ENCODE results near the gene CNIH1. TPM values are rescaled to one million over a fixed set of nuclear protein-coding genes. Genes with fewer than 3 reads are reported as not detected.

CNIH1 gene
- total RNA-seq = 100 to 1,000 TPM; 147 to 261 (median 201) TPM
- 100 to 1,000 TPM in 2 of 3 donors, 10 to 100 TPM in 1; 97.6 to 119 (median 104) TPM for polyA plus RNA-seq

- Histone ChIP-seq H3K4me1 (peaks cover 0 to 61% (median 31%) of the 10 kb centered on the region in 4 donors), H3K9me3 (no peaks in the 10 kb centered on the region), H3K27me3 (no peaks in the 10 kb centered on the region), H3K4me3 (peak within 1 kb of the TSS; percentile 49 to 84 (median 62)), H3K27ac (peak within 1 kb of the TSS; percentile 79 to 98 (median 94)), H3K36me3 (no peaks in the 10 kb centered on the region)
- intact Hi-C loops (cut with DNase I) = loop anchor here (1.0 to 5.0 kb wide), 2 partner anchors 44 to 47 kb away; partner anchors contain the start of genes CDKN3 and GMFB
- TF ChIP-seq POLR2AphosphoS5 (IDR thresholded peaks at IDR 0.05) (peak; percentile 22 to 80 (median 60)), EP300 (IDR thresholded peaks at IDR 0.05) (no peak), CTCF (IDR thresholded peaks at IDR 0.05) (peak; percentile 79 to 93 (median 86)), POLR2A (IDR thresholded peaks at IDR 0.05) (no peak)
- peak; percentile 95 for DNase-seq
- WGBS, 2 donors = 0% methylated on average over 100 of the region's 100 CpGs
Measured at GRCh38 chr14:54440873-54441868, at the start of gene CNIH1. Gene CNIH1 (minus strand): TSS chr14:54441374. CDS start chr14:54441327, 47 bp downstream.

GRCh38 chr14:54490445-54491175 is 49.4 kb upstream of the CNIH1 start:
- no peak for DNase-seq

GRCh38 chr14:54489731-54490444 is 48.7 kb upstream of the CNIH1 start:
- 76 to 94% methylated on average over 4 of the region's 4 CpGs for WGBS, 2 donors
- no peaks in the 10 kb centered on the region for H3K36me3 ChIP-seq
- no peaks in the 10 kb centered on the region for H3K9me3 ChIP-seq
- peaks cover 0 to 40% (median 32%) of the 10 kb centered on the region in 4 donors for H3K4me1 ChIP-seq
- DNase-seq = no peak
- intact Hi-C loops (cut with DNase I) = loop anchor here (1.0 kb wide), 1 partner anchor 19 kb away; the partner anchor contains the start of gene CGRRF1
- no peaks in the 10 kb centered on the region for H3K27me3 ChIP-seq
- peak overlapping the region in 3 of 4 donors; percentile 70 to 96 (median 91) for H3K4me3 ChIP-seq
- peak overlapping the region; percentile 92 to 96 (median 95) for H3K27ac ChIP-seq
- TF ChIP-seq EP300 (IDR thresholded peaks at IDR 0.05) = no peak
- no peak for TF ChIP-seq POLR2AphosphoS5 (IDR thresholded peaks at IDR 0.05)
- TF ChIP-seq POLR2A (IDR thresholded peaks at IDR 0.05) = no peak
- no peak for TF ChIP-seq CTCF (IDR thresholded peaks at IDR 0.05)

More at GRCh38 chr14:54490445-54491175, 49.4 kb upstream of the CNIH1 start:
- intact Hi-C loops (cut with DNase I) = no loop called here
- H3K4me3 ChIP-seq = no peak overlapping the region
- H3K27me3 ChIP-seq = no peaks in the 10 kb centered on the region
- no peak overlapping the region for H3K27ac ChIP-seq
- 37 to 45% methylated on average over 3 of the region's 3 CpGs for WGBS, 2 donors
- no peaks in the 10 kb centered on the region for H3K9me3 ChIP-seq
- no peaks in the 10 kb centered on the region for H3K36me3 ChIP-seq
- peaks cover 0 to 33% (median 29%) of the 10 kb centered on the region in 4 donors for H3K4me1 ChIP-seq
- TF ChIP-seq CTCF (IDR thresholded peaks at IDR 0.05) (no peak), POLR2A (IDR thresholded peaks at IDR 0.05) (no peak), EP300 (IDR thresholded peaks at IDR 0.05) (no peak), POLR2AphosphoS5 (IDR thresholded peaks at IDR 0.05) (no peak)

GRCh38 chr14:54489318-54489683 is 48.1 kb upstream of the CNIH1 start:
- Histone ChIP-seq H3K9me3 (no peaks in the 10 kb centered on the region), H3K27me3 (no peaks in the 10 kb centered on the region), H3K27ac (peak overlapping the region; percentile 92 to 96 (median 95)), H3K36me3 (no peaks in the 10 kb centered on the region), H3K4me3 (peak overlapping the region; percentile 70 to 96 (median 82)), H3K4me1 (peaks cover 0 to 44% (median 35%) of the 10 kb centered on the region in 4 donors)
- WGBS, 2 donors = 11 to 33% methylated on average over 5 of the region's 5 CpGs
- TF ChIP-seq EP300 (IDR thresholded peaks at IDR 0.05) (no peak), CTCF (IDR thresholded peaks at IDR 0.05) (peak in 2 of 4 experiments; percentile 5 to 9)
- no peak for DNase-seq
- intact Hi-C loops (cut with DNase I) = loop anchor here (1.0 kb wide), 1 partner anchor 20 kb away; the partner anchor contains the start of gene CGRRF1

Measured in sigmoid colon (tissue), 7 donors.